OCI-LY1 (cell line): ENCODE results near the gene DOCK10.

ENCODE experiments used
- EZH2 ChIP-seq: fragments of 200-600 bp; sonication (generic), shearing (Covaris generic); IDR thresholded peaks from 2 replicates; pipeline ENCODE4 v1.8.0; 2017; ENCODE audit warnings: borderline replicate concordance, mixed run types, mild to moderate bottlenecking, antibody characterized with exemption, low read length, moderate library complexity, mixed read lengths
- TF ChIP-seq, protein P1 (sequence below): fragments of 200-600 bp; sonication (generic), shearing (Covaris generic); IDR thresholded peaks from 2 replicates; pipeline ENCODE4 v1.5.1; 2017; ENCODE audit warnings: mild to moderate bottlenecking, antibody characterized with exemption, low read length, moderate library complexity, mixed read lengths

DNA sequence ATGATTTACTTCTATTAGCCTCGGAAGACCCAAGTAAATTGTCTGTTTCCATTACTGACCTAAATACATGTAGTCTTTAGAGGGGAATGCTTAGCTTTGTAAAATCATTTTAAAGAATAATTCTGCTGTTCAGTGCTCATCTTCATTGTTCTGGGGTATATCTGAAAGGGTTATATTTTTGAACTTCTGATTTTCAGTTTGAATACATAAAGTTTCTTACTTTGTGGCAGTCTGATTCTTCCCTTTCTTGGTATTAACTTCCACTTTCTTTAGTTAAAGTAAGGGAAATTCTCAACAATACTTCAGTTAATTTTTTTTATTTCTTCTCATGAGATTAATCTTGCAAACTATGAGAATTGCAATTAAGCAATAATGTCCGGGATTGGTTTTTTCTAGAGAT, 148.4 kb downstream of the DOCK10 start:
- no peak for TF ChIP-seq EZH2
- TF ChIP-seq, protein P1, sequence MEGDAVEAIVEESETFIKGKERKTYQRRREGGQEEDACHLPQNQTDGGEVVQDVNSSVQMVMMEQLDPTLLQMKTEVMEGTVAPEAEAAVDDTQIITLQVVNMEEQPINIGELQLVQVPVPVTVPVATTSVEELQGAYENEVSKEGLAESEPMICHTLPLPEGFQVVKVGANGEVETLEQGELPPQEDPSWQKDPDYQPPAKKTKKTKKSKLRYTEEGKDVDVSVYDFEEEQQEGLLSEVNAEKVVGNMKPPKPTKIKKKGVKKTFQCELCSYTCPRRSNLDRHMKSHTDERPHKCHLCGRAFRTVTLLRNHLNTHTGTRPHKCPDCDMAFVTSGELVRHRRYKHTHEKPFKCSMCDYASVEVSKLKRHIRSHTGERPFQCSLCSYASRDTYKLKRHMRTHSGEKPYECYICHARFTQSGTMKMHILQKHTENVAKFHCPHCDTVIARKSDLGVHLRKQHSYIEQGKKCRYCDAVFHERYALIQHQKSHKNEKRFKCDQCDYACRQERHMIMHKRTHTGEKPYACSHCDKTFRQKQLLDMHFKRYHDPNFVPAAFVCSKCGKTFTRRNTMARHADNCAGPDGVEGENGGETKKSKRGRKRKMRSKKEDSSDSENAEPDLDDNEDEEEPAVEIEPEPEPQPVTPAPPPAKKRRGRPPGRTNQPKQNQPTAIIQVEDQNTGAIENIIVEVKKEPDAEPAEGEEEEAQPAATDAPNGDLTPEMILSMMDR, result no peak
